Activated CD8-positive, alpha-beta memory T cell treated with anti-CD3 and anti-CD28 coated beads for 24 hours (primary cell): ENCODE measurements around the gene ATP8A2.
"Not testable (repeated sequence)": the region's sequence is repeated elsewhere in the genome, so short reads cannot be mapped to it uniquely, and the experiment has no call there.

Experiments used
- DNase-seq: peaks from one replicate; pipeline ENCODE4 v3.0.0-alpha.2; 2020

Gene ATP8A2

DNA sequence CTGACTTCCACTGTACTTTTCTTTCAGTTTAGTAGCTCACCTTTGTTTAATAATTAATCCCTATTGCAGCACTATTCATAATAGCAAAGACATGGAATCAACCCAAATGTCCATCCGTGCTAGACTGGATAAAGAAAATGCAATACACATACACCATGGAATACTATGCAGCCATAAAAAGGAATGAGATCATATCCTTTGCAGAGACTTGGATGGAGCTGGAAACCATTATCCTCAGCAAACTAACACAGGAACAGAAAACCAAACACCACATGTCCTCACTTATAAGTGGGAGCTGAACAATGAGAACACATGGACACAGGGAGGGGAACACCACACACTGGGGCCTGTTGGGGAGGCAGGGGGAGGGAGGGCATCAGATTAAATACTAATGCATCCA, 402.3 kb downstream of the ATP8A2 start:
- not testable (repeated sequence) for DNase-seq

DNA sequence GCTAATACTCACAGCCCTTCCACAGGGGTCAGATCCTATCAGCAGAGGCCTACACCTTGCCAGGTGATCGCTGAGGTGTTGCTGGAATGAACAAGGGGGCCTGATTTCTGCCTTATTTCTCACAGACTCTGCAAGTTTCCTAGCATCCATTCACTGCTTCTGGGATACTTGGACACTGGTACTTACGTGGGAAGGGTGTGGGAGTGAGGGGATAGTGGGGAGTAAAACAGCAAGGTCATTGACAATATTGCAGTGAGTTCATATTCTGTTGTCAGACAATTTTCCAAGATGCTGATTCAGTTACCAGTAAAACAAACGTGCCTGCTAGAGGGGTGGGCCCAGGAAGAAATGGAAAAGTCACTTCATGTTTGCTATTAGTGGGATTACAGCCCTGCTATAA, 403.5 kb downstream of the ATP8A2 start:
- DNase-seq: no peak

DNA sequence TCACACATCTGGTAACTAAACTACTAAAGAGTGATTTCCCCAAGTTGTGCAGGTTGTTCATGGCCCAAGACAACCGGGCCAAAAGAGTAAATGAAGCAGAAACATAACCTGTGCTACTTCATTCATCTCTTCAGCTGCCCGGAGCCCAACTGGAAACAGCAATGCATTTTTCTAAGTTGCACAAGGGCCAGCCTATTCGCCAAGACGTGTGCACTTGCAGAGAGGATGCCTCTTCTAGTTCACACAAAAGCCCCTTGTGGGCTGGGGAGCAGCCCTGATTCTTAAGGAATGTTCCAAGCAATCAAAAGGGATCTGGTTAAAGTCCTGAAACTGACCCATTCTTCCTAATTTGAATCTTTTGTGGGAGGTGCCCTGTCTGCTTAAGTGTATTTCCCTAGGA, 404.2 kb downstream of the ATP8A2 start:
- DNase-seq: no peak

GRCh38 chr13:25776722-25777121, 404.9 kb downstream of the ATP8A2 start:
- no peak for DNase-seq

DNA sequence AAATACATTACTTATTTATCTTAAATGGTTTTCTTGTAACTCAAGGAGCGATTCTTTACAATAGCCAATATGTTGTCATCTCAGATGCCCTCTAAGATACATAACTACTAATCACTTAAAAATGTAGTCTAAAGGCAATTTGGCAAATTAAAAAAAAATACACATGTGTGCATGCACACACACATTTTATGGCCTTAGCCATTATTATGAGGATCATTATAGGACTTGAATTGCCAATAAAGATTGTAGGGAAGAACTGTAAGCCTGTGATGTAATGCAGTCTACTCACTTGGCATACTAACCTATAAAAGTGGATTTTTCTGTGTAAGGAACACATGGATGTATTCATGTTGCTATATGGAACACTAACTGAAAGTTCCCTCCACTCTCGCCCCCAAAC, 405.7 kb downstream of the ATP8A2 start:
- DNase-seq: no peak

DNA sequence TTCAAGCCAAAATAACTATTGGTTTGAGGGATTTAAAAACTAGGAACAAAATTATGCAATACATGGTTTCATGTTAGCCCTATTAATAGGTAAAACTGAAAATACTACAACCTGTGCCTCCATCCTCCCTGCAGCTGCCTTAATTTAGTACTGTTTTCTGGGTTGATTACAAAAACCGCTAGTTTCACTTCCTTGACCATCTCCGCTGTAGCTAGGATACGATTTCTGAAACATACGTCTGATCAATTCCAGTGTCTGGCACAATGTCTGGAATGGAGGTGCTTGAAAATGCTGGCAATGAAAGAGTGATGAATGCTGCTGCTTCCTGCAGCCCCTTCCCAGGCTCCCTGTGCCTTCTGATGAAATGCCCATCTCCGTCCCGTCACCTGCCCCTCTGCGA, 406.6 kb downstream of the ATP8A2 start:
- DNase-seq: no peak

- DNase-seq: no peak
These were observed 407.1 kb downstream of the ATP8A2 start for GRCh38 chr13:25778808-25779305.

- no peak for DNase-seq
These were observed 411.3 kb downstream of the ATP8A2 start for GRCh38 chr13:25783076-25783475.

- DNase-seq: no peak
These were observed 411.8 kb downstream of the ATP8A2 start for GRCh38 chr13:25783601-25784024.

- no peak for DNase-seq
These were observed 412.3 kb downstream of the ATP8A2 start for GRCh38 chr13:25784119-25784518.

DNA sequence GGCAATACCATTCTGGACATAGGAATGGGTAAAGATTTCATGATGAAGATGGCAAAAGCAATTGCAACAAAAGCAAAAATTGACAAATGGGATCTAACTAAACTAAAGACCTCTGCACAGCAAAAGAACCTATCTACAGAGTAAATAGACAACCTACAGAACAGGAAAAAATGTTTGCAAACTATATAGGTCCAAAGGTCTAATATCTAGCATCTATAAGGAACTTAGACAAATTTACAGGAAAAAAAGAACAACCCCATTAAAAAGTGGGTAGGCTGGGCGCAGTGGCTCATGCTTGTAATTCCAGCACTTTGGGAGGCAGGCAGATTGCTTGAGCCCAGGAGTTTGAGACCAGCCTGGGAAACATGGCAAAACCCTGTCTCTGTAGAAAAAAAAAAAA, 418.4 kb downstream of the ATP8A2 start:
- DNase-seq: not testable (repeated sequence)

DNA sequence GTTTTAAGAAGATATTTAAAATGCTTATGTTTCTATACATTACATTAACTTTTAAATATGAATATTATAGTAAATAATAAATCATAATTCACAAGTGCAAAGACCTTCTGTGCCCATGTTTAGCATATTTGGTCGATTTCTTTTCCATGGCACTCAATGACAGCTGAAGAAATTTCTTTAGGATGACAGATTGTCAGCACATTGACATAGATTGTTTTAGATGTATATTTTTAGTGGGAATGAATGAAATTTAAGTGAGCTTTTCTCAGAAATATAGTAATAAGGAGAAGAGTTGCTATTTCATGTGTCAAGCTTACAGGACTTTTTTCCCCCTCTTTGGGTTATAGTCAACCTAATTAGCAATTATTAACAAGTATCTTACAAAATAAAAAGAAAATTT, 423.5 kb downstream of the ATP8A2 start:
- no peak for DNase-seq

DNA sequence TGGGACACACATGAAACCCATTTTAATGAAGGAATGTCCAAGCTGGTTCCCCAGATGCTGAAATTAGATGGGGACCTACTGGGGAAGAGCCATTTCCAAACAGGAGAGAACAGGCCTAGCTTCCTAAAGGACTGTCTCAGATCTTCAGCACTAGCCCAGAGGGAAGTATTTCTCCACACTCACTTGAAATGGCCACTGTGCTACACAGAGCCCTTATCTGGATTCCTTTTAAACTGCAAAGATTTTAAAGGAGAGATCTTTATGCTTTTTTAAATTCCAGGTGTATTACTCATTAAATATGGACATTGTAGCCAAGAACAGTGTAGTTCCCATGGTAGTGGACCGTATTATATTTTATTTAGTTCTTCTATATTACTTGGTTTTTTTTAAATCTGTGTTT, 424.7 kb downstream of the ATP8A2 start:
- DNase-seq: no peak

GRCh38 chr13:25798998-25799397, 427.2 kb downstream of the ATP8A2 start:
- no peak for DNase-seq

- DNase-seq: no peak
These were observed 428.7 kb downstream of the ATP8A2 start for GRCh38 chr13:25800523-25800922.

DNA sequence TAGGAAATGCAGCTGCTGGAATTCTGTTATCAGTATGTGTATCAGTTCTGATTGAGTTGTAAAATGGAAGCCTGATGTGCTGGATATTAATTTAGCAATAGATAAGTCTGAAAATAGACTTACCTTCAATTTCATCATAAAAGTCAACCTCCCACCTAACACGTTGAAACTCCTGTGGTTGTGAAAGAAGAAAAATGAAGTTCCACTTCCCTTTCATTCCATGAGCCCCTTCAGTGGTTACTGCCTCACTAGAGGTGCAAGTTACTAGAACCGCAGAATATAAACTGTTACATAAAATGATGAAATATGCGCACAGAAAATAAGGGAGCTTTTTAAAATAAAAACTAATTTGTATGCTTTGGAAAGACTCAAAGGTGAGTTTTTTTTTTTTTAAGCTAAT, 430.8 kb downstream of the ATP8A2 start:
- no peak for DNase-seq

GRCh38 chr13:25803641-25804040, 431.9 kb downstream of the ATP8A2 start:
- no peak for DNase-seq

- no peak for DNase-seq
These were observed 434.6 kb downstream of the ATP8A2 start for GRCh38 chr13:25806264-25806974.

DNA sequence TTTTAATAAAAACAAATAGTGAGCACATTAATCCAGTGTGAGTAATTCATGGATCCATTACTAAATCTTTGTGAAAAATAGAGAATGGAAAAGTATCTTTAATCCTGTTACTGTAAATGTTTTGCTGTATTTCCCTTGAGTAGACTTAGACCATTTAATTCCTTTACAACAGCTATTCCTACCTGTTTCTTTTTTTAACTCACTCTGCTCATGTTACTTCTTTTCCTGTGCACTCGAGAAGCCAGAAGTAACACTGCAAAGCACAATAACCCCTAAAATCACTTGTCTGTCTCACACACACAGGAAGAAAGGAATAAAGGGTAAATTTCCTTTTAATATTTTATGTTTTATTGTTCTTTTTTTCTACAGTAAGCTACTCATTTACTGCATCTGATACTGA, 435.8 kb downstream of the ATP8A2 start:
- no peak for DNase-seq

DNA sequence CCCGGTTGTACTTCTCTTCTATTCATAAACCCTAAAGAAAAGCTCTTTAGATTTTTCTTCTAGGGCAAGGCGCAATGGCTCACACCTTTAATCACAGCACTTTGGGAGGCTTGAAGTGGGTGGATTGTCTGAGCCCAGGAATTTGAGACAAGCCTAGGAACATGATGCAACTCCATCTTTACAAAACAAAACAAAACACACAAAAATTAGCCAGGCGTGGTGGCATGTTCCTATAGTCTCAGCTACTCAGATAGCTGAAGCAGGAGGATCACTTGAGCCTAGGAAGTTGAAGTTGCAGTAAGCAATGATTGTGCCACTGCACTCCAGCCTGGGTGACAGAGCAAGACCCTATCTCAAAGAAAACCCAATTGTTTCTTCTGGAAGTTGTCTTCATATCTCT, 439.7 kb downstream of the ATP8A2 start:
- no peak for DNase-seq

DNA sequence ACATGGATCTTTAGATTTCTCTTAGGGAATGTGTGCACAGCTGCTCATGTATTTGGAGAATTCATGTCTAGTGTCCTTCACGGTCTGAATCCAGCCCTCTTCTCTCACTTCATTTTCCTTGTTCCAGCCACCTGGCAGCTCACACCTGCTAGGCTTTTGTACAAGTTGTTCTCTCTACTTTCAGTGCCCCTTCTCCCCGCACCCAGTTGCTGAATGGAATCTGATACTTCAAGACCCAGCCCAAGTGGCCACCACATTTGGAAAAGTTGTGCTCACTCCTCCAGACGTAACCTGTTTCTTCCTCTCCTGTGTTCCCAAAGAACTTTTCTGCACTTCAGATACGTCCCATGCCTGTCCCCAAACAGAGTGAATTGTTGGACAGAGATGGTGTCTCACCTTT, 444.5 kb downstream of the ATP8A2 start:
- no peak for DNase-seq

GRCh38 chr13:25819856-25820530, 448.2 kb downstream of the ATP8A2 start:
- DNase-seq: no peak

- DNase-seq: no peak
These were observed 450.0 kb downstream of the ATP8A2 start for GRCh38 chr13:25821776-25822175.

DNA sequence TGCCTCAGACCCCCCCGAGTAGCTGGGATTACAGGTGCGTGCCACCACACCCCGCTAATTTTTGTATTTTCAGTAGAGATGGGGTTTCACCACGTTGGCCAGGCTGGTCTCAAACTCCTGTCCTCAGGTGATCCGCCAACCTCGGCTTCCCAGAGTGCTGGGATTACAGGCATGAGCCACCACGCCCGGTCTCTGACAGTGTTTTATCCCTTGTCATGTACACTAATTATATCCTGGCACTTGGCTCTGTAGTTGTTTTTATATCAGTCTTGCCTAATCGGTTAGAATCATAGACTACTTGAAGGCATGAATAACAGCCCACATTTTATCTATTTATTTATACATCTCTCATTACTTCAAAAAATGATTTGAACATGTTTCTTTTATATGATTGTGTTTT, 455.4 kb downstream of the ATP8A2 start:
- not testable (repeated sequence) for DNase-seq
